GM18951 (cell line): ENCODE results near the gene RAB11FIP2.

ENCODE experiments used
- POLR2A ChIP-seq: IDR thresholded peaks from 4 replicates; pipeline ENCODE4 v1.6.1; 2011; ENCODE audit warnings: mild to moderate bottlenecking; ENCODE audit not compliant: insufficient read length, insufficient read depth; ENCODE audit errors: extremely low read depth
- in situ Hi-C: fragments of 300-500 bp; cut with MboI; formaldehyde crosslinking; loops from one replicate; pipeline ENCODE4 v1.12.0; 2022; ENCODE audit warnings: low sequenced_read_pairs, mixed read lengths, inconsistent platforms; ENCODE audit not compliant: unreplicated experiment

The RAB11FIP2 gene

DNA sequence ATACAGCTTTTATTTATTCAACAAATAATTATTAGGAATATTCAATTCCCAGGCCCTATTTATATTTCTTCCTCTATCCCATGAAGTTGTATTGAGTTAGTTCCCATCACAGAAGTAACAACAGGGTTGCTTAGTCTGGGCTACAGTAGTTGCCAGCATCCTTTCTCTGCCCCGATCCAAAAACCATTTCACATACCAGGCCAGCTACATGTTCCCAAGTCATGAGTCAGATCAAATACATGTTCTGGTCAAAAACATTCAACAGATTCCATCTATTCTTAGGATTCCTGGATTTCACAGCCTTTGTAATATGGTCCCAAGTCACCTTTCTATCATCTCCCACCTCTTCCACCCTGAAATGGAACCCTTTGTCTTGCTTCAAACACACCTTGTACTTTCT lies 91.6 kb downstream of the RAB11FIP2 start:
- TF ChIP-seq POLR2A, result no peak
- in situ Hi-C loops, result no loop called here
